HCT116 (cell line): Measurements from ENCODE around the gene AMZ1.

Source experiments
- CEBPB ChIP-seq: IDR thresholded peaks from 2 replicates; pipeline ENCODE4 v1.6.1; 2012; ENCODE audit warnings: low read depth
- CTCF ChIP-seq, 3 experiments: fragments of 200-600 bp in 1 of 3; sonication (generic) in 1 of 3; IDR thresholded peaks in 2 of 3; conservative IDR thresholded peaks in 1 of 3; 2 replicates each; pipeline ENCODE4 v1.5.1; 2012 to 2017; ENCODE audit warnings: low read depth in 2 of 3, low read length in 2 of 3, antibody characterized with exemption in 1 of 3, borderline replicate concordance in 1 of 3, control low read depth in 1 of 3, mild to moderate bottlenecking in 1 of 3, mixed read lengths in 1 of 3, mixed run types in 1 of 3, moderate library complexity in 1 of 3; ENCODE audit not compliant: insufficient read depth in 1 of 3
- MAX ChIP-seq: IDR thresholded peaks from 2 replicates; pipeline ENCODE4 v1.6.1; 2012
- POLR2A ChIP-seq: IDR thresholded peaks from 2 replicates; pipeline ENCODE4 v1.7.0; 2011; ENCODE audit warnings: borderline replicate concordance; ENCODE audit not compliant: insufficient read depth, insufficient read length; ENCODE audit errors: extremely low read depth
- POLR2AphosphoS5 ChIP-seq: IDR thresholded peaks from 2 replicates; pipeline ENCODE4 v1.6.1; 2011; ENCODE audit warnings: mild to moderate bottlenecking, low read depth, low read length, moderate library complexity
- RAD21 ChIP-seq: IDR thresholded peaks from 2 replicates; pipeline ENCODE4 v1.6.1; 2012; ENCODE audit warnings: low read depth, mild to moderate bottlenecking
- SIN3A ChIP-seq: IDR thresholded peaks from 2 replicates; pipeline ENCODE4 v1.6.1; 2012; ENCODE audit warnings: low read depth
- SRF ChIP-seq: IDR thresholded peaks from 2 replicates; pipeline ENCODE4 v1.6.1; 2012; ENCODE audit warnings: low read depth
- TCF7L2 ChIP-seq: IDR thresholded peaks from 2 replicates; pipeline ENCODE4 v1.7.0; 2011; ENCODE audit warnings: borderline replicate concordance, inconsistent platforms; ENCODE audit not compliant: insufficient read depth, insufficient read length; ENCODE audit errors: extremely low read depth

GRCh38 chr7:2641406-2642393, 46.3 kb upstream of the AMZ1 start:
- TF ChIP-seq CTCF (IDR thresholded peaks at IDR 0.05 in 2 of 3, conservative IDR thresholded peaks at IDR 0.05 in 1 of 3; ENCODE audit: borderline replicate concordance in 1 of 3, insufficient read depth in 1 of 3, low read depth in 2 of 3, low read length in 2 of 3) (no peak), POLR2A (no peak), TCF7L2 (no peak), SIN3A (no peak), POLR2AphosphoS5 (no peak), CEBPB (no peak), SRF (no peak), MAX (no peak), RAD21 (no peak)
